Adrenal gland (tissue), 12 donors: ENCODE results near the gene RGS17. TPM values are rescaled to one million over a fixed set of nuclear protein-coding genes. Genes with fewer than 3 reads are reported as not detected.

Experiments
- DNase-seq, 7 donors: peaks; one replicate each; pipeline ENCODE4 v3.0.0-alpha.2; 2019 to 2020
- H3K27ac ChIP-seq, 5 donors: fragments of 200-600 bp; sonication (generic) in 4 of 5; 1 replicate in 3 of 5; 2 replicates in 2 of 5; pipeline versions ENCODE4 v1.5.1 to v1.8.0; 2016 to 2020; ENCODE audit warnings: mild to moderate bottlenecking in 1 of 5
- H3K27me3 ChIP-seq: fragments of 200-600 bp; 2 replicates; pipeline ENCODE4 v1.8.0; 2021
- H3K36me3 ChIP-seq, 2 donors: fragments of 200-600 bp; replicated peaks in 1 of 2; 1 replicate in 1 of 2; 2 replicates in 1 of 2; pipeline versions ENCODE4 v1.5.1 to v1.8.0; 2018 to 2022
- H3K4me1 ChIP-seq, 2 donors: fragments of 200-600 bp; replicated peaks in 1 of 2; 1 replicate in 1 of 2; 2 replicates in 1 of 2; pipeline versions ENCODE4 v1.5.1 to v1.8.0; 2018 to 2021
- H3K4me3 ChIP-seq, 4 donors: fragments of 200-600 bp; sonication (generic) in 3 of 4; one replicate each; pipeline ENCODE4 v1.5.1; 2016 to 2018
- H3K9me3 ChIP-seq, 3 donors: fragments of 200-600 bp; sonication (generic) in 1 of 3; replicated peaks in 1 of 3; 1 replicate in 2 of 3; 2 replicates in 1 of 3; pipeline versions ENCODE4 v1.5.1 to v1.8.0; 2016 to 2021
- CTCF ChIP-seq, 6 experiments: fragments of 450-650 bp in 4 of 6; fragments of 200-600 bp in 2 of 6; sonication (generic) in 1 of 6; IDR thresholded peaks; 1 replicate in 5 of 6; 2 replicates in 1 of 6; pipeline versions ENCODE4 v1.5.1 to v1.8.0; 2016 to 2021; ENCODE audit warnings: antibody characterized with exemption in 6 of 6, mild to moderate bottlenecking in 2 of 6, moderate library complexity in 1 of 6
- POLR2A ChIP-seq, 2 donors: fragments of 450-650 bp; IDR thresholded peaks; one replicate each; pipeline ENCODE4 v1.6.1; 2017; ENCODE audit warnings: antibody characterized with exemption in 2 of 2, mild to moderate bottlenecking in 2 of 2, moderate library complexity in 1 of 2
- whole genome bisulfite sequencing, 4 donors: extraction: QIAGEN DNeasy Blood & Tissue Kit in 2 of 4; methylation state at CpG; one replicate each; pipeline versions ENCODE4 v1.1.5 to v1.1.7; 2013 to 2017; 5-methylcytosine and 5-hydroxymethylcytosine counted together
- intact Hi-C, 2 donors: fragments of 100-400 bp; cut with DNase I; formaldehyde crosslinking; loops; one replicate each; pipeline versions ENCODE4 v1.14.1 to v1.15.0; 2022 to 2023
- polyA plus RNA-seq, 3 donors: library from polyadenylated mRNA; stranded (reverse); fragments of 200-250 nt in 2 of 3; fragments of 350-450 nt in 1 of 3; fragmentation: Illumina TruSeq in 1 of 3; extraction: RNeasy Lipid Tissue Mini Kit (QIAGEN cat#74804) in 1 of 3; gene quantifications; one replicate each; pipeline ENCODE4 v1.2.3, GENCODE V29; 2013 to 2014
- total RNA-seq, 9 donors: library from RNA; depleted of rRNA in 4 of 9; stranded (reverse); fragments of >200 nt in 4 of 9; fragments of 120-200 nt in 1 of 9; fragmentation: NEBNext Ultra II Directional in 1 of 9; extraction: Animal tissue kit (Norgen Biotek cat#: 25700) in 1 of 9; gene quantifications; one replicate each; pipeline versions ENCODE4 v1.1.0 to v1.2.4, GENCODE V29; 2013 to 2023
- donor health status: healthy with polysubstance abuse.
- donor health status: Bipolar disorder and iron deficiency.
- donor health status: DM: yes; HTN: yes; CAD: no.
- donor health status: DM: no; HTN: no; CAD: no.
- donor health status: DM: no; HTN: no; CAD: no.
- donor health status: DM: yes; HTN: yes; CAD: no.

Gene RGS17
- total and polyA plus RNA-seq, 12 donors = under 0.01 to 0.83 (median 0.16) TPM; not detected in 5

GRCh38 chr6:153031335-153031955 is 99.6 kb downstream of the RGS17 start:
- DNase-seq = no peak
- no peaks in the 10 kb centered on the region for H3K9me3 ChIP-seq
- no peak overlapping the region for H3K4me3 ChIP-seq
- H3K27me3 ChIP-seq = no peaks in the 10 kb centered on the region
- intact Hi-C loops = loop anchor here in 1 of 2 donors (10.0 kb wide), 1 partner anchor 483 kb away; no protein-coding TSS in a partner anchor
- 28 to 48% (median 41%) methylated on average over 1 of the region's 1 CpG for WGBS, 4 donors
- H3K36me3 ChIP-seq = no peaks in the 10 kb centered on the region
- no peaks in the 10 kb centered on the region for H3K4me1 ChIP-seq
- no peak overlapping the region for H3K27ac ChIP-seq
- TF ChIP-seq CTCF (IDR thresholded peaks at IDR 0.05) (no peak), POLR2A (IDR thresholded peaks at IDR 0.05) (no peak)

- Histone ChIP-seq H3K27ac (no peak overlapping the region), H3K27me3 (no peaks in the 10 kb centered on the region), H3K9me3 (no peaks in the 10 kb centered on the region), H3K36me3 (no peaks in the 10 kb centered on the region), H3K4me3 (no peak overlapping the region), H3K4me1 (peaks cover 0 to 5% of the 10 kb centered on the region in 2 donors)
- no peak for DNase-seq
- 74 to 84% (median 82%) methylated on average over 4 of the region's 4 CpGs for WGBS, 4 donors
- intact Hi-C loops = loop anchor here (10.0 kb wide), 1 partner anchor 164 kb away; no protein-coding TSS in a partner anchor
- no peak for TF ChIP-seq POLR2A (IDR thresholded peaks at IDR 0.05)
- no peak for TF ChIP-seq CTCF (IDR thresholded peaks at IDR 0.05)
These were observed 102.1 kb downstream of the RGS17 start for GRCh38 chr6:153028963-153029362.

GRCh38 chr6:153028286-153028685 is 102.8 kb downstream of the RGS17 start:
- Histone ChIP-seq H3K4me3 (no peak overlapping the region), H3K9me3 (no peaks in the 10 kb centered on the region), H3K27me3 (no peaks in the 10 kb centered on the region), H3K27ac (no peak overlapping the region), H3K4me1 (peaks cover 0 to 5% of the 10 kb centered on the region in 2 donors), H3K36me3 (no peaks in the 10 kb centered on the region)
- intact Hi-C loops = loop anchor here (10.0 kb wide), 1 partner anchor 163 kb away; no protein-coding TSS in a partner anchor
- no peak for DNase-seq
- 77 to 98% (median 88%) methylated on average over 2 of the region's 2 CpGs for WGBS, 4 donors
- TF ChIP-seq CTCF (IDR thresholded peaks at IDR 0.05) (no peak), POLR2A (IDR thresholded peaks at IDR 0.05) (no peak)

GRCh38 chr6:153027480-153027879 is 103.6 kb downstream of the RGS17 start:
- WGBS, 4 donors = 69 to 86% (median 85%) methylated on average over 4 of the region's 4 CpGs
- H3K4me1 ChIP-seq = peaks cover 0 to 5% of the 10 kb centered on the region in 2 donors
- no peak for TF ChIP-seq POLR2A (IDR thresholded peaks at IDR 0.05)
- TF ChIP-seq CTCF (IDR thresholded peaks at IDR 0.05) = no peak
- H3K9me3 ChIP-seq = no peaks in the 10 kb centered on the region
- DNase-seq = no peak
- H3K36me3 ChIP-seq = no peaks in the 10 kb centered on the region
- no peak overlapping the region for H3K4me3 ChIP-seq
- intact Hi-C loops = loop anchor here (10.0 kb wide), 1 partner anchor 163 kb away; no protein-coding TSS in a partner anchor
- H3K27me3 ChIP-seq = no peaks in the 10 kb centered on the region
- no peak overlapping the region for H3K27ac ChIP-seq
